HepG2 (cell line): ENCODE data around the gene VASH2. TPM values are rescaled to one million over a fixed set of nuclear protein-coding genes. Genes with fewer than 3 reads are reported as not detected.
A peak's percentile ranks its signal among the peaks of the same experiment; 100 is the strongest.

ENCODE experiments used
- AHDC1 ChIP-seq: sonication (generic); formaldehyde crosslinking; IDR thresholded peaks from 2 replicates; pipeline ENCODE4 v1.5.1; 2020; ENCODE audit warnings: mild to moderate bottlenecking, missing genetic modification reagents, borderline replicate concordance
- ELF4 ChIP-seq: sonication (generic); formaldehyde crosslinking; IDR thresholded peaks from 2 replicates; pipeline ENCODE4 v1.5.0; 2020; ENCODE audit warnings: missing genetic modification reagents, mild to moderate bottlenecking, moderate library complexity, borderline replicate concordance
- FOXO4 ChIP-seq: sonication (generic); formaldehyde crosslinking; conservative IDR thresholded peaks from 2 replicates; pipeline ENCODE4 v1.8.1; 2023; ENCODE audit warnings: missing genetic modification reagents
- LRRFIP1 ChIP-seq: sonication (generic); formaldehyde crosslinking; conservative IDR thresholded peaks from 2 replicates; pipeline ENCODE4 v1.4.0; 2020; ENCODE audit warnings: missing genetic modification reagents
- MAF1 ChIP-seq: sonication (generic); formaldehyde crosslinking; IDR thresholded peaks from 2 replicates; pipeline ENCODE4 v1.5.0; 2020; ENCODE audit warnings: missing genetic modification reagents, borderline replicate concordance
- NCOA5 ChIP-seq: sonication (generic); formaldehyde crosslinking; IDR thresholded peaks from 2 replicates; pipeline ENCODE4 v1.4.0; 2020; ENCODE audit warnings: missing genetic modification reagents
- NFYC ChIP-seq: IDR thresholded peaks from 2 replicates; pipeline ENCODE4 v1.6.1; 2016; ENCODE audit warnings: missing genetic modification reagents, missing compliant biosample characterization
- RFXANK ChIP-seq: IDR thresholded peaks from 2 replicates; pipeline ENCODE4 v1.6.1; 2016
- SP140L ChIP-seq: sonication (generic); formaldehyde crosslinking; IDR thresholded peaks from 2 replicates; pipeline ENCODE4 v1.4.0; 2020; ENCODE audit warnings: missing genetic modification reagents, borderline replicate concordance
- ZFX ChIP-seq: sonication (generic); formaldehyde crosslinking; IDR thresholded peaks from 2 replicates; pipeline ENCODE4 v1.4.0; 2020; ENCODE audit warnings: mild to moderate bottlenecking, low read depth, missing genetic modification reagents, moderate library complexity
- ZNF513 ChIP-seq: sonication (generic); formaldehyde crosslinking; conservative IDR thresholded peaks from 2 replicates; pipeline ENCODE4 v1.5.0; 2020; ENCODE audit warnings: missing genetic modification reagents
- ZNF687 ChIP-seq: sonication (generic); formaldehyde crosslinking; IDR thresholded peaks from 2 replicates; pipeline ENCODE4 v1.5.1; 2020; ENCODE audit warnings: mild to moderate bottlenecking, missing genetic modification reagents, moderate library complexity
- polyA plus RNA-seq, 8 experiments: library from polyadenylated mRNA; depleted of rRNA in 3 of 8; stranded (reverse) in 7 of 8; unstranded in 1 of 8; fragments of >200 nt; fragmentation: Illumina TruSeq in 4 of 8; extraction: Trizol in 4 of 8; gene quantifications; 2 replicates each; pipeline versions ENCODE4 v1.2.1 to v1.2.3, GENCODE V29; 2011 to 2016; ENCODE audit warnings: low read depth in 4 of 8, missing spikeins in 1 of 8, mixed read lengths in 1 of 8; ENCODE audit not compliant: insufficient read depth in 1 of 8
- total RNA-seq, 5 experiments: library from RNA; depleted of rRNA; stranded (reverse); fragments of >200 nt; fragmentation: Illumina TruSeq; extraction: Trizol; gene quantifications; 2 replicates each; pipeline ENCODE4 v1.2.3, GENCODE V29; 2016; ENCODE audit warnings: low read depth in 1 of 5

Gene VASH2
- total and polyA plus RNA-seq, 2 of the 13 experiments (the other 11 are each of a cell fraction or from before 2014, with no cell fraction given): 0.44 to 1.00 TPM

- TF ChIP-seq NCOA5 (no peak), MAF1 (CRISPR knock-in tag) (no peak), ZFX (CRISPR knock-in tag) (peak; percentile 45; the same call in 1 of the 2 replicates), ZNF513 (CRISPR knock-in tag) (no peak), AHDC1 (CRISPR knock-in tag) (0 out of 2 replicates have a peak, but pooled peaks have one; percentile 38), ELF4 (no peak), RFXANK (CRISPR knock-in tag) (no peak), ZNF687 (CRISPR knock-in tag) (no peak), FOXO4 (CRISPR knock-in tag) (no peak), LRRFIP1 (CRISPR knock-in tag) (no peak), SP140L (CRISPR knock-in tag) (no peak), NFYC (CRISPR knock-in tag) (no peak)
Measured at GRCh38 chr1:212937034-212937433, 13.3 kb upstream of the VASH2 start (continued).
